Activated CD4-positive, alpha-beta T cell treated with anti-CD3 and anti-CD28 coated beads, Interleukin-2, amount 10 ng/mL, durations not matched to agents 24 days and 14 days (primary cell): ENCODE results near the gene CLDN22. TPM values are rescaled to one million over a fixed set of nuclear protein-coding genes. Genes with fewer than 3 reads are reported as not detected.
A peak's percentile ranks its signal among the peaks of the same experiment; 100 is the strongest.

ENCODE experiments used
- DNase-seq: peaks from one replicate; pipeline ENCODE4 v3.0.0; 2022
- H3K27ac Mint-ChIP-seq: one replicate; pipeline ENCODE4 v1.8.0; 2022; ENCODE audit warnings: mild to moderate bottlenecking, mixed read lengths
- H3K27me3 Mint-ChIP-seq: one replicate; pipeline ENCODE4 v1.8.0; 2022; ENCODE audit warnings: mixed read lengths
- H3K36me3 Mint-ChIP-seq: one replicate; pipeline ENCODE4 v1.8.0; 2022; ENCODE audit warnings: low read depth, mild to moderate bottlenecking, mixed read lengths
- H3K4me1 Mint-ChIP-seq: one replicate; pipeline ENCODE4 v1.8.0; 2021; ENCODE audit warnings: mixed read lengths
- H3K4me3 Mint-ChIP-seq: one replicate; pipeline ENCODE4 v1.8.0; 2022; ENCODE audit warnings: mild to moderate bottlenecking, moderate library complexity, mixed read lengths
- H3K9me3 Mint-ChIP-seq: one replicate; pipeline ENCODE4 v1.8.0; 2021; ENCODE audit warnings: mixed read lengths
- intact Hi-C: fragments of 100-400 bp; cut with micrococcal nuclease; formaldehyde crosslinking; loops from one replicate; pipeline ENCODE4 v1.15.1; 2023
- total RNA-seq: library from RNA; stranded (reverse); gene quantifications from 2 replicates; pipeline ENCODE4 v1.2.3, GENCODE V29; 2022

CLDN22 gene
- total RNA-seq, 1 donor from 2014 or later = not detected

GRCh38 chr4:183352546-183352945 is 32.5 kb upstream of the CLDN22 start:
- Mint-ChIP-seq H3K36me3 (no peaks in the 10 kb centered on the region), H3K27me3 (no peaks in the 10 kb centered on the region), H3K4me1 (peaks cover 8% of the 10 kb centered on the region), H3K4me3 (no peak overlapping the region), H3K27ac (no peak overlapping the region), H3K9me3 (no peaks in the 10 kb centered on the region)
- intact Hi-C loops = no loop called here
- no peak for DNase-seq

- Mint-ChIP-seq H3K4me3 (no peak overlapping the region), H3K36me3 (no peaks in the 10 kb centered on the region), H3K4me1 (peaks cover 8% of the 10 kb centered on the region), H3K9me3 (no peaks in the 10 kb centered on the region), H3K27ac (no peak overlapping the region), H3K27me3 (no peaks in the 10 kb centered on the region)
- DNase-seq = no peak
- intact Hi-C loops = no loop called here
Measured at GRCh38 chr4:183350317-183351071, 30.4 kb upstream of the CLDN22 start.

- no peak overlapping the region for H3K4me3 Mint-ChIP-seq
Measured at GRCh38 chr4:183349673-183350072, 29.6 kb upstream of the CLDN22 start.

GRCh38 chr4:183348706-183349659 is 28.9 kb upstream of the CLDN22 start:
- DNase-seq = peak; percentile 71
- Mint-ChIP-seq H3K27ac (no peak overlapping the region), H3K9me3 (no peaks in the 10 kb centered on the region), H3K4me3 (no peak overlapping the region), H3K36me3 (no peaks in the 10 kb centered on the region), H3K27me3 (peaks cover under 1% of the 10 kb centered on the region), H3K4me1 (peaks cover 8% of the 10 kb centered on the region)
- intact Hi-C loops = no loop called here

More at GRCh38 chr4:183349673-183350072, 29.6 kb upstream of the CLDN22 start:
- Mint-ChIP-seq H3K4me1 (peaks cover 8% of the 10 kb centered on the region), H3K36me3 (no peaks in the 10 kb centered on the region), H3K27ac (no peak overlapping the region), H3K27me3 (no peaks in the 10 kb centered on the region), H3K9me3 (no peaks in the 10 kb centered on the region)
- intact Hi-C loops = no loop called here
- DNase-seq = no peak

- no peak for DNase-seq
- Mint-ChIP-seq H3K27ac (no peak overlapping the region), H3K4me1 (peaks cover 10% of the 10 kb centered on the region), H3K9me3 (no peaks in the 10 kb centered on the region), H3K27me3 (peaks cover 3% of the 10 kb centered on the region), H3K36me3 (no peaks in the 10 kb centered on the region), H3K4me3 (no peak overlapping the region)
- intact Hi-C loops = no loop called here
Measured at GRCh38 chr4:183348136-183348535, 28.1 kb upstream of the CLDN22 start.

- H3K4me3 Mint-ChIP-seq = no peak overlapping the region
- intact Hi-C loops = no loop called here
Measured at GRCh38 chr4:183347566-183347965, 27.5 kb upstream of the CLDN22 start.

GRCh38 chr4:183347146-183347545 is 27.1 kb upstream of the CLDN22 start:
- Mint-ChIP-seq H3K27me3 (peaks cover 6% of the 10 kb centered on the region), H3K4me1 (peaks cover 11% of the 10 kb centered on the region), H3K9me3 (no peaks in the 10 kb centered on the region), H3K4me3 (no peak overlapping the region), H3K36me3 (no peaks in the 10 kb centered on the region), H3K27ac (no peak overlapping the region)
- intact Hi-C loops = no loop called here
- no peak for DNase-seq

More at GRCh38 chr4:183347566-183347965, 27.5 kb upstream of the CLDN22 start:
- DNase-seq = no peak
- Mint-ChIP-seq H3K9me3 (no peaks in the 10 kb centered on the region), H3K27me3 (peaks cover 5% of the 10 kb centered on the region), H3K27ac (no peak overlapping the region), H3K36me3 (no peaks in the 10 kb centered on the region), H3K4me1 (peaks cover 11% of the 10 kb centered on the region)

- Mint-ChIP-seq H3K9me3 (no peaks in the 10 kb centered on the region), H3K36me3 (no peaks in the 10 kb centered on the region), H3K4me1 (peaks cover 11% of the 10 kb centered on the region), H3K27me3 (peaks cover 12% of the 10 kb centered on the region), H3K4me3 (no peak overlapping the region), H3K27ac (no peak overlapping the region)
- no peak for DNase-seq
- intact Hi-C loops = no loop called here
Measured at GRCh38 chr4:183345261-183345660, 25.2 kb upstream of the CLDN22 start.

- Mint-ChIP-seq H3K4me3 (no peak overlapping the region), H3K9me3 (no peaks in the 10 kb centered on the region), H3K27me3 (peaks cover 12% of the 10 kb centered on the region), H3K36me3 (no peaks in the 10 kb centered on the region), H3K4me1 (peaks cover 11% of the 10 kb centered on the region), H3K27ac (no peak overlapping the region)
- intact Hi-C loops = no loop called here
- DNase-seq = no peak
Measured at GRCh38 chr4:183344523-183345255, 24.6 kb upstream of the CLDN22 start.

- Mint-ChIP-seq H3K36me3 (no peaks in the 10 kb centered on the region), H3K9me3 (no peaks in the 10 kb centered on the region), H3K27ac (no peak overlapping the region), H3K27me3 (peaks cover 12% of the 10 kb centered on the region), H3K4me3 (no peak overlapping the region), H3K4me1 (peaks cover 6% of the 10 kb centered on the region)
- intact Hi-C loops = no loop called here
- DNase-seq = no peak
Measured at GRCh38 chr4:183343730-183344129, 23.7 kb upstream of the CLDN22 start.

GRCh38 chr4:183342541-183343533 is 22.8 kb upstream of the CLDN22 start:
- intact Hi-C loops = no loop called here
- Mint-ChIP-seq H3K4me3 (no peak overlapping the region), H3K4me1 (peaks cover 3% of the 10 kb centered on the region), H3K36me3 (no peaks in the 10 kb centered on the region), H3K9me3 (no peaks in the 10 kb centered on the region), H3K27ac (no peak overlapping the region), H3K27me3 (peaks cover 12% of the 10 kb centered on the region)
- DNase-seq = no peak

GRCh38 chr4:183337833-183338232 is 17.8 kb upstream of the CLDN22 start:
- Mint-ChIP-seq H3K27me3 (peaks cover 10% of the 10 kb centered on the region), H3K27ac (no peak overlapping the region), H3K36me3 (no peaks in the 10 kb centered on the region), H3K4me3 (no peak overlapping the region), H3K4me1 (peaks cover 4% of the 10 kb centered on the region), H3K9me3 (no peaks in the 10 kb centered on the region)
- no peak for DNase-seq
- intact Hi-C loops = no loop called here

GRCh38 chr4:183337349-183337748 is 17.3 kb upstream of the CLDN22 start:
- DNase-seq = no peak
- intact Hi-C loops = no loop called here
- H3K4me3 Mint-ChIP-seq = no peak overlapping the region
- H3K27ac Mint-ChIP-seq = no peak overlapping the region
- H3K9me3 Mint-ChIP-seq = no peaks in the 10 kb centered on the region
- no peaks in the 10 kb centered on the region for H3K36me3 Mint-ChIP-seq
- peaks cover 10% of the 10 kb centered on the region for H3K27me3 Mint-ChIP-seq
- H3K4me1 Mint-ChIP-seq = peaks cover 4% of the 10 kb centered on the region
